ENCODE measurements around the gene NPAS3.

GRCh38 chr14:32980178-32980901, 41.7 kb downstream of the NPAS3 start:
- TF ChIP-seq CTCF (IDR thresholded peaks at IDR 0.05) (no peak), POLR2A (IDR thresholded peaks at IDR 0.05) (no peak), EP300 (IDR thresholded peaks at IDR 0.05) (no peak)

Data from tibial nerve (tissue), 4 donors.